ENCODE measurements around the gene DTX1. TPM values are rescaled to one million over a fixed set of nuclear protein-coding genes. Genes with fewer than 3 reads are reported as not detected.

DTX1 gene
- total RNA-seq, 1 experiment from 2014 or later = 3.0 TPM

- Histone ChIP-seq H2BK15ac (ENCODE audit: low read depth, low read length) (no peak overlapping the region), H3K79me1 (ENCODE audit: insufficient read depth, low read depth, low read length, poor library complexity, severe bottlenecking) (no peaks in the 10 kb centered on the region), H2AK5ac (ENCODE audit: insufficient read length, low read length) (no peak overlapping the region), H2BK5ac (ENCODE audit: insufficient read length, low read length) (no peak overlapping the region), H3K27me3 (ENCODE audit: insufficient read depth, low read length) (peaks cover 14% of the 10 kb centered on the region), H4K5ac (ENCODE audit: insufficient read length, low read depth, low read length) (no peak overlapping the region), H3K4me2 (ENCODE audit: insufficient read depth, insufficient read length, low read length) (peak overlapping the region; percentile 25), H2BK20ac (ENCODE audit: low read depth, low read length, poor library complexity, severe bottlenecking) (no peak overlapping the region), H2BK120ac (ENCODE audit: low read depth, low read length, poor library complexity, severe bottlenecking) (no peak overlapping the region), H3K79me2 (ENCODE audit: insufficient read depth, low read length) (no peaks in the 10 kb centered on the region), H3K23me2 (ENCODE audit: insufficient read length, low read depth, low read length, poor library complexity, severe bottlenecking) (no peaks in the 10 kb centered on the region), H4K8ac (replicated peaks; ENCODE audit: insufficient read length, low read depth, low read length) (no peak overlapping the region), H3K4ac (ENCODE audit: low read depth, low read length) (no peak overlapping the region), H3T11ph (ENCODE audit: low read length) (no peak overlapping the region), H2BK12ac (ENCODE audit: insufficient read length, low read depth, low read length) (no peak overlapping the region), H3K9ac (ENCODE audit: extremely low read depth, insufficient read length, low read length) (no peak overlapping the region), H3K4me1 (ENCODE audit: insufficient read depth, low read length) (no peaks in the 10 kb centered on the region), H3K14ac (ENCODE audit: insufficient read depth, low read length) (no peak overlapping the region; the same call in 1 of the 2 replicates), H2AFZ (ENCODE audit: low read length) (no peak overlapping the region), H3K18ac (ENCODE audit: insufficient read length, low read depth, low read length) (no peak overlapping the region), H3K56ac (ENCODE audit: insufficient read length, low read depth, low read length) (no peak overlapping the region), H3K23ac (ENCODE audit: insufficient read length, low read depth, low read length) (no peak overlapping the region), H3K9me3 (ENCODE audit: control insufficient read depth, low read depth, low read length) (no peaks in the 10 kb centered on the region), H4K20me1 (ENCODE audit: control insufficient read depth, insufficient read depth, insufficient read length) (no peaks in the 10 kb centered on the region), H3K27ac (ENCODE audit: insufficient read length, low read depth, low read length) (no peak overlapping the region), H4K91ac (ENCODE audit: insufficient read length, low read depth, low read length) (no peak overlapping the region)
- no peak overlapping the region for H3K27ac Mint-ChIP-seq
- peaks cover 4 to 16% of the 10 kb centered on the region in 2 experiments for H3K4me1 Mint-ChIP-seq
- H3K4me3 Mint-ChIP-seq = peak overlapping the region; percentile 48 to 72
- DNase-seq = peak; percentile 66
- TF ChIP-seq, protein P1, sequence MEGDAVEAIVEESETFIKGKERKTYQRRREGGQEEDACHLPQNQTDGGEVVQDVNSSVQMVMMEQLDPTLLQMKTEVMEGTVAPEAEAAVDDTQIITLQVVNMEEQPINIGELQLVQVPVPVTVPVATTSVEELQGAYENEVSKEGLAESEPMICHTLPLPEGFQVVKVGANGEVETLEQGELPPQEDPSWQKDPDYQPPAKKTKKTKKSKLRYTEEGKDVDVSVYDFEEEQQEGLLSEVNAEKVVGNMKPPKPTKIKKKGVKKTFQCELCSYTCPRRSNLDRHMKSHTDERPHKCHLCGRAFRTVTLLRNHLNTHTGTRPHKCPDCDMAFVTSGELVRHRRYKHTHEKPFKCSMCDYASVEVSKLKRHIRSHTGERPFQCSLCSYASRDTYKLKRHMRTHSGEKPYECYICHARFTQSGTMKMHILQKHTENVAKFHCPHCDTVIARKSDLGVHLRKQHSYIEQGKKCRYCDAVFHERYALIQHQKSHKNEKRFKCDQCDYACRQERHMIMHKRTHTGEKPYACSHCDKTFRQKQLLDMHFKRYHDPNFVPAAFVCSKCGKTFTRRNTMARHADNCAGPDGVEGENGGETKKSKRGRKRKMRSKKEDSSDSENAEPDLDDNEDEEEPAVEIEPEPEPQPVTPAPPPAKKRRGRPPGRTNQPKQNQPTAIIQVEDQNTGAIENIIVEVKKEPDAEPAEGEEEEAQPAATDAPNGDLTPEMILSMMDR (conservative IDR thresholded peaks at IDR 0.05) = no peak
- WGBS (ENCODE audit: extremely low coverage, insufficient read length, low lambda C conversion rate) = no CpG with 5 or more reads among the region's 44 CpGs
- H3K36me3 Mint-ChIP-seq (ENCODE audit: insufficient read depth in 1 of 3, low read depth in 3 of 3) = no peaks in the 10 kb centered on the region; a peak in 1 of 7 replicates
- H3K27me3 Mint-ChIP-seq (ENCODE audit: low read depth) = peaks cover 44% of the 10 kb centered on the region
- H3K9me3 Mint-ChIP-seq = no peaks in the 10 kb centered on the region
Observed at GRCh38 chr12:113057565-113058485, 1.3 kb downstream of the DTX1 start.

All from H9 (cell line).